LNCaP clone FGC (cell line): ENCODE data around the gene ACOT2.
"Not testable (repeated sequence)": the region's sequence is repeated elsewhere in the genome, so short reads cannot be mapped to it uniquely, and the experiment has no call there.

Source experiments
- DNase-seq: peaks from one replicate; pipeline ENCODE4 v3.0.0-alpha.2; 2011; ENCODE audit warnings: low read depth
- H3K4me3 ChIP-seq: 2 replicates; pipeline ENCODE4 v1.5.1; 2011; ENCODE audit warnings: mild to moderate bottlenecking, low read depth, low read length, control low read depth
- TF ChIP-seq, protein P1 (sequence below): IDR thresholded peaks from 2 replicates; pipeline ENCODE4 v1.5.1; 2012; ENCODE audit warnings: mild to moderate bottlenecking; ENCODE audit not compliant: control insufficient read depth, insufficient read depth; ENCODE audit errors: extremely low read depth

ACOT2 gene

DNA sequence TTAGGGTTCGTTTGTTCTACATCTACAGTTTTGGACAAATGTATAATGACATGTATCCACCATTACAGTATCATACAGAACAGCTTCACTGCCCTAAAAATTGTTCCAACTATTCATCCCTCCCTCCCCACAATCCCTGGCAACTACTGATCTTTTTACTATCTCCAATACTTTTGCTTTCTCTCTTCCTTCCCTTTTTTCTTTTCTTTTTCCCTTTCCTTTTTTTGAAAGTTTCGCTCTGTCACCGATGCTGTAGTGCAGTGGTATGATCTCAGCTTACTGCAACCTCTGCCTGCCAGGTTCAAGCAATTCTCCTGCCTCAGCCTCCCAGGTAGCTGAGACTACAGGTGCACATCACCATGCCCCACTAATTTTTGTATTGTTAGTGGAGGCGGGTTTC lies 20.1 kb downstream of the ACOT2 start:
- no peak for DNase-seq
- H3K4me3 ChIP-seq = no peak overlapping the region
- TF ChIP-seq, protein P1, sequence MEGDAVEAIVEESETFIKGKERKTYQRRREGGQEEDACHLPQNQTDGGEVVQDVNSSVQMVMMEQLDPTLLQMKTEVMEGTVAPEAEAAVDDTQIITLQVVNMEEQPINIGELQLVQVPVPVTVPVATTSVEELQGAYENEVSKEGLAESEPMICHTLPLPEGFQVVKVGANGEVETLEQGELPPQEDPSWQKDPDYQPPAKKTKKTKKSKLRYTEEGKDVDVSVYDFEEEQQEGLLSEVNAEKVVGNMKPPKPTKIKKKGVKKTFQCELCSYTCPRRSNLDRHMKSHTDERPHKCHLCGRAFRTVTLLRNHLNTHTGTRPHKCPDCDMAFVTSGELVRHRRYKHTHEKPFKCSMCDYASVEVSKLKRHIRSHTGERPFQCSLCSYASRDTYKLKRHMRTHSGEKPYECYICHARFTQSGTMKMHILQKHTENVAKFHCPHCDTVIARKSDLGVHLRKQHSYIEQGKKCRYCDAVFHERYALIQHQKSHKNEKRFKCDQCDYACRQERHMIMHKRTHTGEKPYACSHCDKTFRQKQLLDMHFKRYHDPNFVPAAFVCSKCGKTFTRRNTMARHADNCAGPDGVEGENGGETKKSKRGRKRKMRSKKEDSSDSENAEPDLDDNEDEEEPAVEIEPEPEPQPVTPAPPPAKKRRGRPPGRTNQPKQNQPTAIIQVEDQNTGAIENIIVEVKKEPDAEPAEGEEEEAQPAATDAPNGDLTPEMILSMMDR = no peak

- not testable (repeated sequence) for DNase-seq, H3K4me3 ChIP-seq
Measured at GRCh38 chr14:73590673-73591004, 21.6 kb downstream of the ACOT2 start.

- DNase-seq = no peak
- TF ChIP-seq, protein P1 = no peak
- H3K4me3 ChIP-seq = peak within 1 kb of the TSS; percentile 13; the same call in 1 of the 2 replicates
Measured at GRCh38 chr14:73591690-73592449, 22.9 kb downstream of the ACOT2 start, which contains the start of gene ACOT4. Gene ACOT4 (plus strand): TSS chr14:73591873. CDS start chr14:73591960, 87 bp downstream.

DNA sequence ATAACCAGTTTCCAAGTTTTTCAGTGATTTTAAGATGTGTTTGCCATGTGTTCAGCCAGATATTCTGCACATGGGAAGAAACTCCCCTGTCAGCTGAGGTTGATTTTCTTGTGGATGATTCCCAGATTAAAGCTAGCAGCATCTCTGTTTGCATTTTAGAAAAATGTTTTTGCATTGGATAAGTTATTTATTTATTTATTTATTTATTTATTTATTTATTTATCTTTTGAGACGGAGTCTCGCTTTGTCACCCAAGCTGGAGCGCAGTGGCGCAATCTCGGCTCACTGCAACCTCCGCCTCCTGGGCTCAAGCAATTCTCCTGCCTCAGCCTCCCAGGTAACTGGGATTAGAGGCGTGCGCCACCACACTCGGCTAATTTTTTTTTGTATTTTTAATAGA lies 25.5 kb downstream of the ACOT2 start:
- no peak for DNase-seq
- TF ChIP-seq, protein P1 = no peak
- no peak overlapping the region for H3K4me3 ChIP-seq

DNA sequence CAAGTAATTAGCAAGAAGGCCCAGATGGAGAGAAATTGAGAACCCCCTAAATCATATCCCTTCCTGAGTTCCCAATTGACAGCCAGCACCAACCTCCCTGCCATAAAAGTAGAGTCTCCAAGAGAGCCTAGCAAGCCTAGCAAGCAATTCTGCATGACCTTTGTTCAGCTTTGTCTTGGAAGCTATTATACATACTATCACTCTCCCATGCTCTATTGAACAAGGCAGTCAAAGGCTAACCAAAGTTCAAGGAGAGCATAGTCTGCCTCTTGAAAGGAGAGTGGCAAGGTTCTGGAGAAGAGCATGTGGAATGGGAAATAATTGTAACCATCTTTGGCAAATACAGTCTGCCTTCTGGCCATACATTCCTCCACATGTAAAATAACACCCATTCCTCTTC lies 30.5 kb downstream of the ACOT2 start:
- H3K4me3 ChIP-seq = no peak overlapping the region
- no peak for DNase-seq
- TF ChIP-seq, protein P1 = no peak

GRCh38 chr14:73602994-73603393 lies 34.0 kb downstream of the ACOT2 start:
- TF ChIP-seq, protein P1 = no peak
- DNase-seq = no peak
- no peak overlapping the region for H3K4me3 ChIP-seq

DNA sequence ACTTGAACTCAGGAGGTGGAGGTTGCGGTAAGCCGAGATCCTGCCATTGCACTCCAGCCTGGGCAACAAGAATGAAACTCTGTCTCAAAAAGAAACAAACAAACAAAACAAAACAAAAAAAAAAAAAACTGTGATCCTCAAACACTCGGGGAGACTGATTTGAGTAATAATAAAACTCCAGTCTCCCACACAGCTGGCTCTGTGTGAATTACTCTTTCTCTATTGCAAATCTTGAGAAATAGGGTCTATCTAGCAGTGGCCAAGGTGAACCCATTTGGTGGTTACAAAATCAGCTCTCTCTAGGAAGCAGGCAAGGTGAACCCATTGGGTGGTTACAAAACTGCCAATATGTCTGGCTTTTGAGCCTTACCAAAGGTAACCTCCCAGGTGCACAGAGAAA lies 37.3 kb downstream of the ACOT2 start:
- DNase-seq = no peak

More for the DNA sequence above, 37.3 kb downstream of the ACOT2 start:
- TF ChIP-seq, protein P1 = no peak
- H3K4me3 ChIP-seq = no peak overlapping the region
